ENCODE measurements around the gene DYNC2LI1.

The DYNC2LI1 gene

GRCh38 chr2:43842866-43843226, 69.0 kb downstream of the DYNC2LI1 start:
- TF ChIP-seq, protein P1, sequence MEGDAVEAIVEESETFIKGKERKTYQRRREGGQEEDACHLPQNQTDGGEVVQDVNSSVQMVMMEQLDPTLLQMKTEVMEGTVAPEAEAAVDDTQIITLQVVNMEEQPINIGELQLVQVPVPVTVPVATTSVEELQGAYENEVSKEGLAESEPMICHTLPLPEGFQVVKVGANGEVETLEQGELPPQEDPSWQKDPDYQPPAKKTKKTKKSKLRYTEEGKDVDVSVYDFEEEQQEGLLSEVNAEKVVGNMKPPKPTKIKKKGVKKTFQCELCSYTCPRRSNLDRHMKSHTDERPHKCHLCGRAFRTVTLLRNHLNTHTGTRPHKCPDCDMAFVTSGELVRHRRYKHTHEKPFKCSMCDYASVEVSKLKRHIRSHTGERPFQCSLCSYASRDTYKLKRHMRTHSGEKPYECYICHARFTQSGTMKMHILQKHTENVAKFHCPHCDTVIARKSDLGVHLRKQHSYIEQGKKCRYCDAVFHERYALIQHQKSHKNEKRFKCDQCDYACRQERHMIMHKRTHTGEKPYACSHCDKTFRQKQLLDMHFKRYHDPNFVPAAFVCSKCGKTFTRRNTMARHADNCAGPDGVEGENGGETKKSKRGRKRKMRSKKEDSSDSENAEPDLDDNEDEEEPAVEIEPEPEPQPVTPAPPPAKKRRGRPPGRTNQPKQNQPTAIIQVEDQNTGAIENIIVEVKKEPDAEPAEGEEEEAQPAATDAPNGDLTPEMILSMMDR (IDR thresholded peaks at IDR 0.05; ENCODE audit: borderline replicate concordance, insufficient read depth, low read depth, low read length), result no peak
- no peak overlapping the region for H3K4me3 ChIP-seq (ENCODE audit: low read depth, low read length)

DNA sequence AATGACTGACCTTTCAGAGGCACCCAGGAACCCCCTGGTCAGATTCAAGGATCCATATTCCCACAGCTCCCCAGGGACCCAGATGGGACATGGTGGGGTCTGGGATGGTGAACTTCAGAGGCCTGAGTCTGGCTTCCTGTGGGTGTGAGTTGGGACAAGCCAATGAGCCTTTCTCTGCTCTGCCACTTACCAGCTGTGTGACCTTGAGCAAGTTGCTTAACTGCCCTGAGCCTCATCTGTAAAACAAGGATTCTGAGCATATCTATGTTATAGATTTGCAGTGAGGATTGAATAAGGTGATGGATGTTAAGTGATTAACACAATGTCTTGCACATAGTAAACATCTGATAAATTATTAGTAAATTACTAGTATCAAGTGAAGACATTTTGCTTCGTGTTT, 71.3 kb downstream of the DYNC2LI1 start:
- no peak overlapping the region for H3K4me3 ChIP-seq (ENCODE audit: low read depth, low read length)
- TF ChIP-seq, protein P1 (IDR thresholded peaks at IDR 0.05; ENCODE audit: borderline replicate concordance, insufficient read depth, low read depth, low read length), result no peak

- no peak overlapping the region for H3K4me3 ChIP-seq (ENCODE audit: low read depth, low read length)
- TF ChIP-seq, protein P1 (IDR thresholded peaks at IDR 0.05; ENCODE audit: borderline replicate concordance, insufficient read depth, low read depth, low read length), result no peak
Observed at GRCh38 chr2:43846140-43846793, 72.4 kb downstream of the DYNC2LI1 start.

DNA sequence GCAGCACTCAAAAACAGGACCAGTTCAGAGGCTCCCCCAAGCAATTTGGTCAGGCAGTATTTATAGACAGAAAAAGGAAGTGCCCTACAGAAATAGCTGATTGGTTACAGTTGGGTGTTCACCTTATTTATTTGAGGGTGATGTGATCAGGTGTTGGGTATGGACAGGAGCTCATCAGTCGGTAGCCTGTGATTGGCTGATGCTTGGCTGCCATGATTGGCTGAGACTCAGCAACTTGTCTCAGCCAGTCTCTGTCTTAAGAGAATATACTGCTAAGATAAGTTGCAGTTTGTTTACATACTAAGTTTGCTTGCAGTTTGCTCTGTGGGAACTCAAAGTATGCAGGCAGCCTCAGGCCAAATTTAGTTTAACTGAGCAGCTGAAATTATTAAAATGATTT, 74.4 kb downstream of the DYNC2LI1 start:
- TF ChIP-seq, protein P1 (IDR thresholded peaks at IDR 0.05; ENCODE audit: borderline replicate concordance, insufficient read depth, low read depth, low read length), result no peak
- no peak overlapping the region for H3K4me3 ChIP-seq (ENCODE audit: low read depth, low read length)

DNA sequence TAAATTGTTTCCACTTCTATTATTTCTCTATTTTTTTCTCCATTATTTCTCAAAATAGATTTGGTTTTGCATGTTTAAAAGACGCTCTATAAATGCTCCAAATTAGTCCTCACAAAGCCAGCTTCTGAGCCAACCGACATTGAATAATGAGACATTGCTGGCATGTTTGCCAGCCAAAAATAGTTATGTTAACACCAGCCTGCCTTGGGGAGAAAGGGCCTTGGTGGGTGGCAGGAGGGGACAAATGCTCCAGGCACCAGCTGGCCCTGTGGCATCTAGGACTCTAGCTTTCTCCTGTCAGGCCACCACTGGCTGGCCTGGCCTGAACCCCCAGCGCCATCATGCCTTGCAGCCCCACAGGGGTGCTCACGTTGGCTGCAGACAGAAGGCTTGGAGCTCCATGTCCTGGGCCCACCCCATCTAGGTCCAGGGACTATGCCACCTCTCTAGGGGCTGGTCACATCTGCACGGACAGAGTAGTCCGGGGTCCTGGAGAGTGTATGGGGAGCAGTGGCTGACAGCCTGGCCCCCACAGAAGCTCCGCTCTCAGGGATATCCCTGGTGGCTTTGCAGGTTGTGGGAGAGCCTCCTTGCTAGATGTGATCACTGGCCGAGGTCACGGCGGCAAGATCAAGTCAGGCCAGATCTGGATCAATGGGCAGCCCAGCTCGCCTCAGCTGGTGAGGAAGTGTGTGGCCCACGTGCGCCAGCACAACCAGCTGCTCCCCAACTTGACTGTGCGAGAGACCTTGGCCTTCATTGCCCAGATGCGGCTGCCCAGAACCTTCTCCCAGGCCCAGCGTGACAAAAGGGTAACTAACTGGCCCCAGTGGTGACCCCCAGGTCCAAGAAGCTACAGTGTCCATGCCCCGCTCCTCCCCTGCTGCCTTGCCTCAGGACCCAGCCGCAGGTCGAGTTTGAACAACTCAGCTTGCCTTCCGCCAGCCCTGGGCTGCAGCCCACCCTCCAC, 77.5 kb downstream of the DYNC2LI1 start:
- TF ChIP-seq, protein P1 (IDR thresholded peaks at IDR 0.05; ENCODE audit: borderline replicate concordance, insufficient read depth, low read depth, low read length), result no peak
- no peak overlapping the region for H3K4me3 ChIP-seq (ENCODE audit: low read depth, low read length)

DNA sequence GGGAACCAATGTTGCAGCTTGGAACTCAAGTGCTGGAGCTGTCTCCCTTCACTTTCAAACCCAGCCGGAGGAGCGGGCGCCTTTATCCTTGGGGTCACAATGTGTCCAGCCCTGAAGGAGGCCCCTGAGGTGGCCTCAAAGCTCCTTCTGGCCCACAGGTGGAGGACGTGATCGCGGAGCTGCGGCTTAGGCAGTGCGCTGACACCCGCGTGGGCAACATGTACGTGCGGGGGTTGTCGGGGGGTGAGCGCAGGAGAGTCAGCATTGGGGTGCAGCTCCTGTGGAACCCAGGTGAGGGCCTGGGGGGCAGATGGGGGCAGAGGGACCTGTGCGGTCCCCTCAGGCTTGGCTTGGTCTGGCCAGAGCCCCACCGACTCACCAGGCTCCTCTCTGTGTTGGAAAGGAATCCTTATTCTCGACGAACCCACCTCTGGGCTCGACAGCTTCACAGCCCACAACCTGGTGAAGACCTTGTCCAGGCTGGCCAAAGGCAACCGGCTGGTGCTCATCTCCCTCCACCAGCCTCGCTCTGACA, 78.4 kb downstream of the DYNC2LI1 start:
- TF ChIP-seq, protein P1 (IDR thresholded peaks at IDR 0.05; ENCODE audit: borderline replicate concordance, insufficient read depth, low read depth, low read length), result no peak
- H3K4me3 ChIP-seq (ENCODE audit: low read depth, low read length), result no peak overlapping the region
